GM18873 (cell line): ENCODE measurements around the gene ZC3H11A.

Experiments
- ATAC-seq: cut with Tn5 transposase; IDR thresholded peaks from one replicate; pipeline ENCODE4 v1.9.1; 2021; ENCODE audit warnings: mild to moderate bottlenecking, moderate library complexity, moderate number of reproducible peaks; ENCODE audit not compliant: unreplicated experiment, low FRiP score

The ZC3H11A gene

DNA sequence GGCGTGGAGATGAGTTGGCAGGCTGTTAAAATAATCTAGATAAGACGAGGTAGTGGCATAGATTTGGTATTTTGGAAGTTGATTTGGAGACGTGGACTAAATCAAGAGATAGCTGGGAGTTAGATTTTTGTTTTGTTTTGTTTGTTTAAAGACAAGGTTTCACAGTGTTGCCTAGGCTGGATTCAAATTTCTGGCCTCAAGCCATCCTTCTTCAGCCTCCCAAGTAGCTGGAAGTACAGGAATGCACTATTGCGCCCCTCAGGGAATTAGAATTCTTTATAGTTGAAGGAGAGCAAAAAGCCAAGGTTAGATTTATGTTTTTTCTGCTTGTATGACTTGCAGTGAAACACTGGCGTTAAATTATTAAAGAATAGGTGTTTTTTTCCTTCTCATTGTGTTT lies 43.7 kb downstream of the ZC3H11A start:
- ATAC-seq: no peak

DNA sequence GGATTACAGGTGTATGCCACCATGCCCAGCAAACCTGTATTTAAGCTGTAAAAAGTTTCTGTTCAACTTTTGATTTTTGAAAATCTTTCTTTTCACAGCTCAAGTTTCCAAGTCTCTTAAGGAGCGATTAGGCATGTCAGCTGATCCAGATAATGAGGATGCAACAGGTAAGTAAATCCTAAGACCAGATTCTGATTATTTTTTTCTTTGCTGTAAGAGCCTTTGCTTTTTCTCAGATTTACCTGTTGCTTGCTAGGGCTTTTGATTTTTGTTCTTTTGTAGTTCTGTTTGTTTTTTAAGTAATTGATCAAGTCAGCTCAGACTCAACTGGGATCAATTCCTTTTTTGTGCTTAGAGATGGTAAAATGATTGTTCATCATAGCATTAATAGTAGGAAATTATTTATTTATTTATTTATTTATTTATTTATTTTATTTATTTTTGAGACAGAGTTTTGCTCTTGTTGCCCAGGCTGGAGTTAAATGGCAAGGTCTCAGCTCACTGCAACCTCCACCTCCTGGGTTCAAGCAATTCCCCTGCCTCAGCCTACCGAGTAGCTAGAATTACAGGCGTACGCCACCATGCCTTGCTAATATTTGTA lies 44.9 kb downstream of the ZC3H11A start:
- ATAC-seq: no peak

- ATAC-seq: no peak
These were observed 47.1 kb downstream of the ZC3H11A start for GRCh38 chr1:203842559-203842876.

GRCh38 chr1:203843435-203843834 lies 48.0 kb downstream of the ZC3H11A start:
- no peak for ATAC-seq
